HEK293 (cell line): ENCODE data around the gene RBMS1.
A peak's percentile ranks its signal among the peaks of the same experiment; 100 is the strongest.

Experiments used
- CTCF ChIA-PET: fragments of 350-600 bp; formaldehyde crosslinking; extraction: SDS; loops from one replicate; lab custom pipeline; 2021; ENCODE audit warnings: antibody characterized with exemption; lab: Yijun Ruan, JAX
- POLR2A ChIA-PET: fragments of 300-600 bp; formaldehyde crosslinking; extraction: SDS; loops from one replicate; lab custom pipeline; 2020; ENCODE audit warnings: antibody characterized with exemption, inconsistent platforms; lab: Yijun Ruan, JAX
- H3K27ac ChIP-seq: fragments of 200-500 bp; sonication (Bioruptor generic); 2 replicates; pipeline ENCODE4 v1.5.1; 2014; ENCODE audit warnings: low read depth, low read length, control low read depth, inconsistent platforms; ENCODE audit errors: extremely low read depth
- H3K36me3 ChIP-seq, 2 experiments: fragments of 200-500 bp in 1 of 2; sonication (Bioruptor generic) in 1 of 2; 1 replicate in 1 of 2; 2 replicates in 1 of 2; pipeline ENCODE4 v1.5.1; 2014 to 2017; ENCODE audit warnings: inconsistent platforms in 2 of 2, low read length in 2 of 2; ENCODE audit not compliant: control insufficient read depth in 2 of 2, insufficient read depth in 1 of 2
- H3K4me1 ChIP-seq: fragments of 200-500 bp; sonication (Bioruptor generic); 2 replicates; pipeline ENCODE4 v1.5.1; 2014; ENCODE audit warnings: mild to moderate bottlenecking, low read length, inconsistent platforms; ENCODE audit not compliant: control insufficient read depth, insufficient read depth
- H3K4me3 ChIP-seq: 2 replicates; pipeline ENCODE4 v1.5.1; 2011; ENCODE audit warnings: low read depth, mild to moderate bottlenecking, control low read depth, low read length, moderate library complexity
- H3K9me3 ChIP-seq: fragments of 200-500 bp; sonication (Bioruptor generic); 2 replicates; pipeline ENCODE4 v1.5.1; 2014; ENCODE audit warnings: low read depth, low read length, inconsistent platforms; ENCODE audit not compliant: control insufficient read depth, insufficient read depth
- IKZF3 ChIP-seq: fragments of 450-650 bp; IDR thresholded peaks from 2 replicates; pipeline ENCODE4 v1.5.0; 2018; ENCODE audit warnings: missing biosample characterization, mild to moderate bottlenecking, missing genetic modification characterization, moderate library complexity
- MZF1 ChIP-seq: fragments of 450-650 bp; formaldehyde crosslinking; IDR thresholded peaks from 2 replicates; pipeline ENCODE4 v1.5.1; 2017; ENCODE audit warnings: missing biosample characterization, missing genetic modification characterization, borderline replicate concordance
- OSR2 ChIP-seq: fragments of 450-650 bp; formaldehyde crosslinking; IDR thresholded peaks from 2 replicates; pipeline ENCODE4 v1.5.1; 2016; ENCODE audit warnings: missing biosample characterization, missing genetic modification characterization
- PRDM1 ChIP-seq: fragments of 450-650 bp; formaldehyde crosslinking; IDR thresholded peaks from 2 replicates; pipeline ENCODE4; 2016; ENCODE audit warnings: missing biosample characterization, missing genetic modification characterization
- SP7 ChIP-seq: fragments of 450-650 bp; formaldehyde crosslinking; IDR thresholded peaks from 2 replicates; pipeline ENCODE4 v1.5.1; 2016; ENCODE audit warnings: missing biosample characterization, missing genetic modification characterization
- WT1 ChIP-seq: fragments of 450-650 bp; formaldehyde crosslinking; IDR thresholded peaks from 2 replicates; pipeline ENCODE4 v1.5.1; 2016; ENCODE audit warnings: missing biosample characterization, missing genetic modification characterization
- ZEB2 ChIP-seq: fragments of 450-650 bp; formaldehyde crosslinking; IDR thresholded peaks from 2 replicates; pipeline ENCODE4 v1.5.1; 2016; ENCODE audit warnings: missing biosample characterization, missing genetic modification characterization
- ZFHX2 ChIP-seq: fragments of 450-650 bp; formaldehyde crosslinking; conservative IDR thresholded peaks from 2 replicates; pipeline ENCODE4 v1.5.1; 2016; ENCODE audit warnings: missing biosample characterization, missing genetic modification characterization
- ZFP41 ChIP-seq: fragments of 450-650 bp; formaldehyde crosslinking; IDR thresholded peaks from 2 replicates; pipeline ENCODE4 v1.5.1; 2016; ENCODE audit warnings: missing biosample characterization, missing genetic modification characterization, borderline replicate concordance
- ZNF157 ChIP-seq: fragments of 450-650 bp; formaldehyde crosslinking; IDR thresholded peaks from 2 replicates; pipeline ENCODE4 v1.5.1; 2016; ENCODE audit warnings: missing biosample characterization, missing genetic modification characterization
- ZNF169 ChIP-seq: fragments of 450-650 bp; formaldehyde crosslinking; IDR thresholded peaks from 2 replicates; pipeline ENCODE4 v1.5.1; 2016; ENCODE audit warnings: missing biosample characterization, missing genetic modification characterization
- ZNF24 ChIP-seq: fragments of 450-650 bp; formaldehyde crosslinking; IDR thresholded peaks from 2 replicates; pipeline ENCODE4 v1.5.1; 2016; ENCODE audit warnings: missing biosample characterization, missing genetic modification characterization
- ZNF350 ChIP-seq: fragments of 450-650 bp; formaldehyde crosslinking; IDR thresholded peaks from 2 replicates; pipeline ENCODE4 v1.5.0; 2017; ENCODE audit warnings: missing biosample characterization, mild to moderate bottlenecking, missing genetic modification characterization
- ZNF366 ChIP-seq: fragments of 450-650 bp; formaldehyde crosslinking; conservative IDR thresholded peaks from 2 replicates; pipeline ENCODE4 v1.5.1; 2016; ENCODE audit warnings: missing biosample characterization, missing genetic modification characterization
- ZSCAN30 ChIP-seq: fragments of 450-650 bp; IDR thresholded peaks from 2 replicates; pipeline ENCODE4 v1.5.1; 2018; ENCODE audit warnings: missing biosample characterization, mild to moderate bottlenecking, missing genetic modification characterization, moderate library complexity
- TF ChIP-seq, protein P1 (sequence below): fragments of 450-650 bp; formaldehyde crosslinking; IDR thresholded peaks from 2 replicates; pipeline ENCODE4 v1.5.1; 2016; ENCODE audit warnings: missing biosample characterization, missing genetic modification characterization
- TF ChIP-seq, protein P2 (sequence below): fragments of 450-650 bp; formaldehyde crosslinking; IDR thresholded peaks from 2 replicates; pipeline ENCODE4 v1.5.1; 2016; ENCODE audit warnings: missing biosample characterization, missing genetic modification characterization
- TF ChIP-seq, protein P3 (sequence below): fragments of 450-650 bp; IDR thresholded peaks from 2 replicates; pipeline ENCODE4 v1.5.1; 2018; ENCODE audit warnings: missing biosample characterization, mild to moderate bottlenecking, missing genetic modification characterization
- TF ChIP-seq, protein P4 (sequence below): fragments of 450-650 bp; formaldehyde crosslinking; IDR thresholded peaks from 2 replicates; pipeline ENCODE4 v1.5.1; 2017; ENCODE audit warnings: missing biosample characterization, missing genetic modification characterization

Gene RBMS1

DNA sequence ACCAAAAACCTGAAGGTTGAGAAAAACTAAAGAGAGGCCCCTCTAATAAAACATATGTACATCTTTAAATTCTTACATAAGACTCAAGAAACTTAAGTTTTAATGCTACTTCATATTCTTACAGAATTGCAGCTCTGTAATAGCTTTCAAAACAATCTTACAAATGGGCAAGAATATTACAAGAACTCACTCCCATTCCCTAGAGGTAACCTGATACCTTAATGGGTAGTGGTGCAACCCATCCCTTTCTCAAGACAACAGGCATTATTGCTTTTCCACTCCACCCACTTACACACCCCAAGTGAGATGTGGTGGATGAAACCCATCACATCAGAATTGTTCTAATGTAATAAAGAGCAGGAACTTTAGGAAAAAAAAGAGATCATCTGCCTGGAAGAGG is 103.7 kb downstream of the RBMS1 start (continued):
- peak; percentile 25; the same call in 1 of the 2 replicates for TF ChIP-seq ZEB2
- TF ChIP-seq ZNF24 (tag by site-specific recombination) = peak; percentile 50; the same call in 1 of the 2 replicates
- TF ChIP-seq PRDM1 = peak; percentile 48; the same call in 1 of the 2 replicates
- TF ChIP-seq MZF1 (tag by site-specific recombination) = peak; percentile 53; the same call in 1 of the 2 replicates
- peak; percentile 55 for TF ChIP-seq ZFHX2 (tag by site-specific recombination)
- peak; percentile 67 for TF ChIP-seq IKZF3 (tag by site-specific recombination)
- TF ChIP-seq ZNF366 (tag by site-specific recombination) = peak; percentile 72
- TF ChIP-seq, protein P1, sequence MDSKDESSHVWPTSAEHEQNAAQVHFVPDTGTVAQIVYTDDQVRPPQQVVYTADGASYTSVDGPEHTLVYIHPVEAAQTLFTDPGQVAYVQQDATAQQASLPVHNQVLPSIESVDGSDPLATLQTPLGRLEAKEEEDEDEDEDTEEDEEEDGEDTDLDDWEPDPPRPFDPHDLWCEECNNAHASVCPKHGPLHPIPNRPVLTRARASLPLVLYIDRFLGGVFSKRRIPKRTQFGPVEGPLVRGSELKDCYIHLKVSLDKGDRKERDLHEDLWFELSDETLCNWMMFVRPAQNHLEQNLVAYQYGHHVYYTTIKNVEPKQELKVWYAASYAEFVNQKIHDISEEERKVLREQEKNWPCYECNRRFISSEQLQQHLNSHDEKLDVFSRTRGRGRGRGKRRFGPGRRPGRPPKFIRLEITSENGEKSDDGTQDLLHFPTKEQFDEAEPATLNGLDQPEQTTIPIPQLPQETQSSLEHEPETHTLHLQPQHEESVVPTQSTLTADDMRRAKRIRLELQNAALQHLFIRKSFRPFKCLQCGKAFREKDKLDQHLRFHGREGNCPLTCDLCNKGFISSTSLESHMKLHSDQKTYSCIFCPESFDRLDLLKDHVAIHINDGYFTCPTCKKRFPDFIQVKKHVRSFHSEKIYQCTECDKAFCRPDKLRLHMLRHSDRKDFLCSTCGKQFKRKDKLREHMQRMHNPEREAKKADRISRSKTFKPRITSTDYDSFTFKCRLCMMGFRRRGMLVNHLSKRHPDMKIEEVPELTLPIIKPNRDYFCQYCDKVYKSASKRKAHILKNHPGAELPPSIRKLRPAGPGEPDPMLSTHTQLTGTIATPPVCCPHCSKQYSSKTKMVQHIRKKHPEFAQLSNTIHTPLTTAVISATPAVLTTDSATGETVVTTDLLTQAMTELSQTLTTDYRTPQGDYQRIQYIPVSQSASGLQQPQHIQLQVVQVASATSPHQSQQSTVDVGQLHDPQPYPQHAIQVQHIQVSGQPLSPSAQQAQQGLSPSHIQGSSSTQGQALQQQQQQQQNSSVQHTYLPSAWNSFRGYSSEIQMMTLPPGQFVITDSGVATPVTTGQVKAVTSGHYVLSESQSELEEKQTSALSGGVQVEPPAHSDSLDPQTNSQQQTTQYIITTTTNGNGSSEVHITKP = peak; percentile 80
- TF ChIP-seq, protein P2, sequence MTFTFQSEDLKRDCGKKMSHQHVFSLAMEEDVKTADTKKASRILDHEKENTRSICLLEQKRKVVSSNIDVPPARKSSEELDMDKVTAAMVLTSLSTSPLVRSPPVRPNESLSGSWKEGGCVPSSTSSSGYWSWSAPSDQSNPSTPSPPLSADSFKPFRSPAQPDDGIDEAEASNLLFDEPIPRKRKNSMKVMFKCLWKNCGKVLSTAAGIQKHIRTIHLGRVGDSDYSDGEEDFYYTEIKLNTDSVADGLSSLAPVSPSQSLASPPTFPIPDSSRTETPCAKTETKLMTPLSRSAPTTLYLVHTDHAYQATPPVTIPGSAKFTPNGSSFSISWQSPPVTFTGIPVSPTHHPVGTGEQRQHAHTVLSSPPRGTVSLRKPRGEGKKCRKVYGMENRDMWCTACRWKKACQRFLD = no peak
- peak; percentile 69; the same call in 1 of the 2 replicates for TF ChIP-seq SP7 (tag by site-specific recombination)
- peak; percentile 91 for TF ChIP-seq WT1 (tag by site-specific recombination)
- peak; percentile 40; the same call in 1 of the 2 replicates for TF ChIP-seq OSR2
- TF ChIP-seq ZNF350 (tag by site-specific recombination) = no peak
- 0 out of 2 replicates have a peak, but pooled peaks have one; percentile 44 for TF ChIP-seq ZSCAN30 (tag by site-specific recombination)
- TF ChIP-seq, protein P3, sequence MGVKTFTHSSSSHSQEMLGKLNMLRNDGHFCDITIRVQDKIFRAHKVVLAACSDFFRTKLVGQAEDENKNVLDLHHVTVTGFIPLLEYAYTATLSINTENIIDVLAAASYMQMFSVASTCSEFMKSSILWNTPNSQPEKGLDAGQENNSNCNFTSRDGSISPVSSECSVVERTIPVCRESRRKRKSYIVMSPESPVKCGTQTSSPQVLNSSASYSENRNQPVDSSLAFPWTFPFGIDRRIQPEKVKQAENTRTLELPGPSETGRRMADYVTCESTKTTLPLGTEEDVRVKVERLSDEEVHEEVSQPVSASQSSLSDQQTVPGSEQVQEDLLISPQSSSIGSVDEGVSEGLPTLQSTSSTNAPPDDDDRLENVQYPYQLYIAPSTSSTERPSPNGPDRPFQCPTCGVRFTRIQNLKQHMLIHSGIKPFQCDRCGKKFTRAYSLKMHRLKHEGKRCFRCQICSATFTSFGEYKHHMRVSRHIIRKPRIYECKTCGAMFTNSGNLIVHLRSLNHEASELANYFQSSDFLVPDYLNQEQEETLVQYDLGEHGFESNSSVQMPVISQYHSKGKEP = peak; percentile 47; the same call in 1 of the 2 replicates
- no peak for TF ChIP-seq ZNF169 (tag by site-specific recombination)
- TF ChIP-seq, protein P4, sequence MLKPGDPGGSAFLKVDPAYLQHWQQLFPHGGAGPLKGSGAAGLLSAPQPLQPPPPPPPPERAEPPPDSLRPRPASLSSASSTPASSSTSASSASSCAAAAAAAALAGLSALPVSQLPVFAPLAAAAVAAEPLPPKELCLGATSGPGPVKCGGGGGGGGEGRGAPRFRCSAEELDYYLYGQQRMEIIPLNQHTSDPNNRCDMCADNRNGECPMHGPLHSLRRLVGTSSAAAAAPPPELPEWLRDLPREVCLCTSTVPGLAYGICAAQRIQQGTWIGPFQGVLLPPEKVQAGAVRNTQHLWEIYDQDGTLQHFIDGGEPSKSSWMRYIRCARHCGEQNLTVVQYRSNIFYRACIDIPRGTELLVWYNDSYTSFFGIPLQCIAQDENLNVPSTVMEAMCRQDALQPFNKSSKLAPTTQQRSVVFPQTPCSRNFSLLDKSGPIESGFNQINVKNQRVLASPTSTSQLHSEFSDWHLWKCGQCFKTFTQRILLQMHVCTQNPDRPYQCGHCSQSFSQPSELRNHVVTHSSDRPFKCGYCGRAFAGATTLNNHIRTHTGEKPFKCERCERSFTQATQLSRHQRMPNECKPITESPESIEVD (tag by site-specific recombination) = peak; percentile 89

DNA sequence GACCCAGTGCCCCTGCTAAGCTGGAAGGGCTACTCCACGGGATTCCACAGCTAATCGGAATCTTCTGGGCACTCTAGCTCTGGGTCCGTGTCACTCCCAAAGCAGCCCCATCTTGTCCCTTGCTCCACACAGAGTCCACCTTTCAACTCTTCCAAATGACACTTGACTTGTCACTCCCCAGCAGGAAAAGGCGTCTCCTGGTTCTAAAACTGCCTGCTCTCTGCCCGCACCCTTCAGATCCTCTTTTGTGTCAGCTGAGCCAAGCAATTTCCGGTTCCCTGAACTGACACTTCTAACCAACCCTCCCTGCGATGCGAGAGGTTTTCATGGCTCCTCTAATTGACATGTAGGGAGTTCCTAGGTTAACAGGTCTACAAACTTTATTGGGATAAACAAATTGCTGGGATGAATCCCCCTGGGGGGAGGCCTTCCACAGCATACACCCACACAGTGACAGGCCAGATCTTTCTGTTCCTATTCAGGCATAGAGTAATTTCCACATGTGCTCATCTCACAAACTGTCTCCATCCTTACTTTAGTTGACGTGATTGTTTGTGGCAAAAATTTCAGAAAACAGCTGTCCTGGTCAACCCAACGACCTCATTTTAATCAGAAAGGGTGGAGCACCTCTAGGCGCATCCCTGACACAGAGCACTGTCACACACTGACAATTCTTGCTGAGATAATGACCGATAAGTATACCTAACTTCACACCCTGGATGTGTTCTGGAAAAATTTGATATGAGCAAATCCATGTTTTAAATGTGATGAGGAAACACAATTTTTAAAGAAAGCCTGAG is 104.9 kb downstream of the RBMS1 start:
- ChIA-PET CTCF (interaction anchor here (0.9 kb wide), 1 partner anchor 12 kb away, joined by 3 read pairs; no protein-coding TSS in a partner anchor), POLR2A (no interaction called here)
- TF ChIP-seq ZFP41 (tag by site-specific recombination) (no peak), ZNF157 (tag by site-specific recombination) (no peak), WT1 (tag by site-specific recombination) (peak; percentile 86)
- Histone ChIP-seq H3K9me3 (no peaks in the 10 kb centered on the region), H3K27ac (no peak overlapping the region), H3K4me1 (peaks cover 14% of the 10 kb centered on the region), H3K36me3 (no peaks in the 10 kb centered on the region), H3K4me3 (no peak overlapping the region)
